ENCODE measurements around the gene LRP6.

The LRP6 gene

DNA sequence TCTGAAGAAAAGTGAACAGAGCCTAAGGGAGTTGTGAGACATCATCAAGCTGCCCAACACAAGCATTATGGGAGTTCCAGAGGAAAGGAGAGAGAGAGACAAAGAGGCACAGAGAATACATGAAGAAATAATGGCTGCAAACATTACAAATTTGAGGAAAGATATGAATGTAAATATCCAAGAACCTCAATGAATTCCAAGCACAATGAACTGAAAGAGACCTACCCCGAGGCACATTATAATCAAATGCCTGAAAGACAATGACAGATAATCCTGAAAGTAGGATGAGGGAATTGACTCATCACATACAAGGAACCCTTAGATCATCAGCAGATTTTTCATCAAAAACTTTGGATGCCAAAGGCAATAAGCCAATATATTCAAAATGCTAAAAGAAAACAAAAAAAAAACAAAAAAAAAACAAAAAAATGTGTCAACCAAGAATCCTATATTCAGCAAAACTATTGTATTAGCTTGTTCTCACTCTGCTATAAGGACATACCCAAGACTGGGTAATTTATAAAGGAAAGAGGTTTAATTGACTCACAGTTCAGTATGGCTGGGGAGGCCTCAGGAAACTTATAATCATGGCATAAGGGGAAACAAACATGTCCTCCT lies 158.3 kb downstream of the LRP6 start:
- no peak for DNase-seq

DNA sequence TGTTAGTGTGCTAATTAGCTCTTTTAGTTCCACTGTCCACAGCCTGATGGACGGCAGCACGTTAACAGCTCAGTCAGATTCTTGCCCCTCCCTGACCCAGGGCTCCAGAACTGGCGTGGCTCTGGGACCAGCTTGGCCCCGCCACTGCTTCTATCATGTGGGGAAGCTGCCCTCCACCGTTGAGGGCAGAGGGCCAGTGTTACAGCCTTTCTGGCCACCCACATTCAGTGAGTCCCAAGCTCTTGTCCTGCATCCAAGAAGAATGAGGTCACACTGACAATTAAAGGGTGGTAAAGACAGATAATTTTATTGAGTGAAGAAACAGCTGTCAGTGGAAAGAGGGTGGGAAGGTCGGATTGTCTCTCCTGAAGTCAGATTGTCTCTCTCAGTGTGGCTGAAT lies 159.2 kb downstream of the LRP6 start:
- no peak for DNase-seq

DNA sequence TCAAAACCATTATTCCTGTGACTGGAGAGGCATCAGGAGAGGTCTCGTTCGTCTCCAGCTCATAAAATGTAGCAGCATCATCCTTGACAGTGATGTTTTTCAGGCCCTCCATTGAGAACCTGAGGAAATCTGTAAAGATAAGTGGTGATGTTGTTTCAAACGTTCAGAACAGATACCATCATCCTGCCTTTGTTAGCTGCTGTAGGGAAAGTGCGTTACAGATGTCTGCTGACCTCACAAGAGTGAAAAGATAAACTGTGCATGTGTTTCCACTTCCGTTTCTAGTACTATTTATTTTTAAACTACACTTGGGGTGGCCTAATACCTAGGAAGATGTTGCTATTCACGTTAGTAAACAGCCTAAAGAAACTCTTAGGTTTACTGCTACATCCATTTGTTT lies 167.7 kb downstream of the LRP6 start:
- no peak for DNase-seq

DNA sequence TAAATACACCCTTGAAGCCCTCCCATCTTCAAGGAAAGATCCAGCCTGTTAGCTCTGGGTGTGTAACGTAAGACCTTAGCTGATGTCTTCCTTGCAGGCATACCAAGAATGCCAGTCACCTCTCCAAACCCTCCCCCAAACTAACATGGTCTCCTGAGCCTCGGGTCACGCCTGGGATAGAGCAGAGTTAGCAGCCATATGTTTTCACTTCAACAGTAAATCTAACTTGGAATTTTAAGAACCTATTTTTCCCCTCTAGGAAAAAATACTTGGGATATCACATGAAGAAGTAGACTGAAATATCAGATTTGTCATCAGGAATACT lies 168.2 kb downstream of the LRP6 start:
- DNase-seq: no peak

DNA sequence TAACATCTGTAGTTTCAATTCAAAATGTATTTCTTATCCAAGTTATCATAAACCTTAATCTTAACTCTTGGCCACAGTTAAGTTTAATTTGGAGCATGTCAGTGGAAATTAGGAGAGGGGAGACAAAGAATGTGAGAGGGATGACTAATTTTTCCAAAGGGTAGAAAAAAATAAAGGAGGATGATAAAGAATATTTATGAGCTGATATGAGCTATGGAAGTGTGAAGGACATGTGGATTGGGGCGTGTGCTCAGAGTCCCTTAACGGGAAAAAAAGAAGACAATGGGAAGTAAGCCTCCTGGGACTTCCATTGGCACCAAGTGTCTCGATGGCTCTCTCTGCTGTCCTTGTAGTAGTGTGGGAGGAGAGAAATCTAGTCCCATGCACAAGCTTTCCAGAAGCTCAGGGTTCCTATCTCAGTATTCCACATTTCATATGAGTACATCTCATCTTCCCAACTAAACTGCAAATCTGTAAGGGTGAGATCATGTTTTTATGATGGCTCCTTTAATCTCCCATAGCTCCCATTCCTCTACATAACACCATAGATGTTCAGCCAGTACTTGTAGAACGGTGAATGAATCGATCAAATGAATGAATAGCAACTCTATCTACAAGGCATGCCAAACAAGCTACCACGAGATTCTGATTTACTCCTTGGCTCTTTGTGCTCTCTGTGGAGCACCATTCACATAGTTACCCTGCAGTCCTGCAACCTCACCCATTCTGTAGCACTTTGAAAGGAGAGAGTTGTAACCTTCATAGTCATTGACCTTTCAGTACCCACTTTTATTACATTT lies 168.8 kb downstream of the LRP6 start:
- DNase-seq: no peak

DNA sequence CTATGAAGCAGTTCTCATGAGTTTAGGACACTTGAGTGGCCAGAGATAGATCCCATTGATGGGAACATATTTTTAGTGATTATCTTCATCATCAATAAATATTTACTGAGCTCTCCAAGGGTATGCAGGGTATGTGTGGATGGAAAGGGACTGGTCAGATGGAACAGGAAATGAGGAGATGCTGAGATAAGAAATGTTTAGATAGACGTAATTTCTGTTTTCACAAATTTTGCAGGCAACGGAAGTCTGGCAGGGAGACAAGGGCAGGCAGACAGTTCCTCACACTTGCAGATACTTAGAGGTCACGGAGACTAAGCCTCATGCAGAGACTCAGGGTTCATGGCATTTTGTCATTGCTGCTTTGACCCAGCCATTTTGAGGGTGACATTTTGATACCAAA lies 171.8 kb downstream of the LRP6 start:
- no peak for DNase-seq

DNA sequence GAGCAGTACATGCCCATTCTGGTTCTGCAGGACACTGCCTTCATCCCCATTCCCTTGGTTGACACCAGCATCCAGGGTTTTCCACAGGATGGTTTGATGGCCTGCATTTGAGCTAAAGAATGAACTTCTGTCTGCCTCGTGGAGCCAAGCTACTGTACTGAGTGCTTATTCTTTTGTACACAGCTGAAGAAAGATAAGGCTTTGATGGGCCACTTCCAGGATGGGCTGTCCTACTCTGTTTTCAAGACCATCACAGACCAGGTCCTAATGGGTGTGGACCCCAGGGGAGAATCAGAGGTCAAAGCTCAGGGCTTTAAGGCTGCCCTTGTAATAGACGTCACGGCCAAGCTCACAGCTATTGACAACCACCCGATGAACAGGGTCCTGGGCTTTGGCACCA lies 172.4 kb downstream of the LRP6 start:
- DNase-seq: no peak

DNA sequence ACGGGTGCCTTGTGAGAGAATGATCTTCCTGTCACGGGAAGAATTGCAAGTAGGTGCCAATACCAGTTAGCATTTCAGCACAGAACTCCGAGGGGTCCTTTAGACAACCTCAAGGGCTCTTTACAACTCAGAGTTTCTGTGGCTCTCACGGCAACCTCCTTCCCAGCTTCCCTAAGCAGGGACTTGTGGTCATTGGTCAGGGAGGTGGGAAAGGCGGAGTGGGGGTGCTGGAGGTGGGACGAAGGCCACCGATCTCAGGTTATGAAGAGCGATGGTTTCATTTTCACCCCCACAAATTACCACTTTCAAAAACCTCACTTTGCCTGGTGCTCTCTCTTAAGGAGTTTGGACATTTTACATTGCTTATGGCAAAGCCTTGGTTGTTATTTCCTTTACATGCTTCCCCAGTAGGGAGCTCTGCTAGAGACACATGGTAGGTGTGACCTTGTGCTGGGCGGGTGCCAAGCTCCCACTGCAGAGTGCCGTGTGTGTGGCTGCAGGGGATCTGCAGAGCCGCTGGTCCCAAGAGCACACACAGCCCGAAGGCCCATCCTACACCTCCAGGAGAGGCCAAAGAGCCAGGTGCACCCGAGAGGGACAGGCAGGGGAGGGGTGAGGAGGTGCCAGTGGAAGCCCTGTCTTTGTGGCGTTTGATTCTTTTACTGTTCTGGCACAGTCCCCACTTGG lies 174.7 kb downstream of the LRP6 start:
- DNase-seq: no peak

DNA sequence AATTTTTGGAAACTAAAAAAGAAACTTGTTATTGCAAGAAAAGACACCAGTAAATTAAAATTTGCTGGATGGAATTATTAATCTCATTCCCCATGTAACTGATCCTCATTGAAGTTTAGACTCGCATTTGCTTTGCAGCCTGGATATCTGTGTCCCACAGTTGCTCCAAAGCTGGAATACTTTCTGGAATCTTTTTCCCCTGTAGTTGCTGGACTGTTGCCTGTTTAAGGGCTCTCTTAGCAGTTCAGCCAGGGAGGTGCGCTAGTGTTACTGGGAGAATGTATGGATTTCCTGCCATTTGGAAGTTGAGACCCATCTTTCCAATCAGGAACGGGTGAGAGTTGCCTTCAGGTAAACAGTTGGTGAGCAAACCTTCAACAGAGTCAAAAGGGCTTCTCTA lies 175.8 kb downstream of the LRP6 start:
- no peak for DNase-seq

DNA sequence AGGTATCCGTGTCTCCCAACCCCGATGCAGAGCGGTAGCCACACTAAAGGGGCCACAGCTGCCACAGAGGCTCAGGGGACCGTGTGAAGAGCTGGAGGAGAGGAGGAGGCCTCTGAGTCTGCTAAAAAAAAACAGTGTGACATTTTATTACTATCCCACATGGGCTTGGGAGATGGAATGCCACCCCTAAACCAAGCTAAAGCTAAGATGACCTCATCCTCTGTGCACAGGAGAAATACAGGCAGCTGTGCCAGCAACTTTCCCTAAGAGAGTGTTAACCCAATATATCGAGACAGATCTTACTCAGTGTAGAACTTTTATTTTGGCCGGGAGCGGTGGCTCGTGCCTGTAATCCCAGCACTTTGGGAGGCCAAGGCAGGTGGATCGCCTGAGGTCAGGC lies 178.1 kb downstream of the LRP6 start:
- no peak for DNase-seq

DNA sequence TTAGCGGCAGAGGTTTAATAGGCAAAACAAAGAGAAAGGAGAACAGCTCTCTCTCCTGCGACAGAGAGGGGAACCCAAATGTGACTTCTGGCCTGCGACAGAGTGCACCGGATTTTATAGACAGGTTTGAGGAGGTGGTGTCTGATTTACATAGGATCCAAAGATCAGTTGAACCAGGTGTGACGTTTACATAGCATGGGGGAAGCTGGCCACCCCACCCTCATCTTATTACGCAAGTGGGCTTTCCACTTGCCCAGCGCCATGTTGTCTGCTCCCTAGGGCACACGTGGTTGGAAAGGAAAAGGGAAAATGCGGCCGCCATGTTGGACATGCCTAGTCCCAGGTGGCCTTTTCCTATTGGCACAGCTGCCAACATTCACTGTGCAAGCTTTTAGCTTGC lies 178.7 kb downstream of the LRP6 start:
- DNase-seq: no peak

DNA sequence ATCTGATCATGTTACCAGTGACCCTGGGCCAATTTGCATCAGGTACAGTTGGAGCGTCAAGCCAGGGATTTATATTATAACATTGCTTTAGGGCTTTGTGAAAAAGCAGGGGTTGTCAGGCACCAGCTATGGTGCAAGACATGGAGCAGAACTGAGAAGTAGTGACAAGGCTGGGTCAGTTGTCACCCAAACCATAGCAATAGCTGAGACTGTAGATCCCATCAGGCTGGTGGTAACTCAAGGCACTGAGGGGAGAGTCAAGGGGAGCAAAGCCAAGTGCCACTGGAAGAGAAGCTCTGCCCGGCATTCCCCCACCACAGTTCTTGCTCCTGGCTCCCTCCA lies 179.2 kb downstream of the LRP6 start:
- no peak for DNase-seq

DNA sequence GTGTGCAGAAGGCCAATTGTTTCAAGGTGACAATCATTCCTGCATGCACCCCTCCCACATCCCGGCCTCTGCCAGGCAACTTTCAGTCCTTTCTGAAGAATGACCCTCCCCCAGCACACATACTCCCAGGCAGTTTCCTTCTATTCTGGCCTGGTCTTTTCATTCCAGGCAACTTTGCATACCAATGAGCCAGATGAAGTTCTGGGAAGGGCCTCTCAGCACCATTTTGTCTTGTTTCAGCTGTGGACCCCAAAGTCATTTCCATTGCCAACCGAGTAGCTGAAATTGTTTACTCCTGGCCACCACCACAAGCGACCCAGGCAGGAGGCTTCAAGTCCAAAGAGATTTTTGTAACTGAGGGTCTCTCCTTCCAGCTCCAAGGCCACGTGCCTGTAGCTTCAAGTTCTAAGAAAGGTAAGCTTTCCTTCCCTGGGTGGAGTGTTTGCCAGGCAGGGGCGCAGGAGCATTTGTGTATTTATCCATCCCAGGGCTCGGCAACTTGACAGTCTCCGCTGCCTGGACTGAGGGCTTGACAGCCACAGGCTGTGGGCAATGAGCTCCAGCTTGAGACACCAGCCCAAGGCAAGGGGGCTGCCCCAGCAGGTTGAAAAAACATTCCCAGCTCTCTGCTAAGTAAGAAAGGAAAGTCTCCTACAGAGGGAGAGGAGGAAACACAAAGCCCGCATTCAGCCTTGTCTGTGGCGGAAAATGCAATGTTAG lies 179.7 kb downstream of the LRP6 start:
- DNase-seq: no peak

DNA sequence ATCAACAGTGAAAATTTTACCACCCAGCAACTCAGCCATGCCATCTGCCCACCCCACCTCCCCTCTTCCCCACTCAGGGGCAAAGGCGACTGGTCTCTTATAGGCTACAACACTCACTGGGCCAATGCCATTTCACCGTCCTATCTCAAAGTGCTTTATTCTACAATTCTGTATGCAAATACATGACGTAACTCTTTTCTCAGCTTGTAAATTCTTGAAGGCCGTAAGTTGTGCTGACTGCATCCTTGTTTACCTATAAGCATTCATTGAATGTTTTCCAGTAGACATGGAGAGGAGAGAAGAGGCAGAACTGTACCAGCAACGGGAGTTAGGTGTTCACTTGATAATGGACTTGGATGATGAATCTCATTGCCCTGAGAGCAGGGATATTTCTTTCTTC lies 180.5 kb downstream of the LRP6 start:
- no peak for DNase-seq

DNA sequence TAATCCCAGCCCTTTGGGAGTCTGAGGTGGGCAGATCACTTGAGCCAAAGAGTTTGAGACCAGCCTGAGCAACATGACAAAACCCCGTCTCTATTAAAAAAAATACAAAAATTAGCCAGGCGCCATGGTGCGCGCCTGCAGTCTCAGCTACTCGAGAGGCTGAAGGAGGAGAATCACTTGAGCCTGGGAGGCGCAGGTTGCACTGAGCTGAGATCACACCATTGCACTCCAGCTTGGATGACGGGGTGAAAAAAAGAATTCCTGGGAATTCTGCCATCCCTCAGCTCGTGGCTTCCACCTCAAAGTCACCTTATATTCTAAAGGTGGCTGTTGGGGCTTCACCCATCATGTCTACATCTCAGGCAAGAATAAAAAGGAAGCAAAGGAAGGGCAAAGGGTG lies 183.2 kb downstream of the LRP6 start:
- DNase-seq: no peak

DNA sequence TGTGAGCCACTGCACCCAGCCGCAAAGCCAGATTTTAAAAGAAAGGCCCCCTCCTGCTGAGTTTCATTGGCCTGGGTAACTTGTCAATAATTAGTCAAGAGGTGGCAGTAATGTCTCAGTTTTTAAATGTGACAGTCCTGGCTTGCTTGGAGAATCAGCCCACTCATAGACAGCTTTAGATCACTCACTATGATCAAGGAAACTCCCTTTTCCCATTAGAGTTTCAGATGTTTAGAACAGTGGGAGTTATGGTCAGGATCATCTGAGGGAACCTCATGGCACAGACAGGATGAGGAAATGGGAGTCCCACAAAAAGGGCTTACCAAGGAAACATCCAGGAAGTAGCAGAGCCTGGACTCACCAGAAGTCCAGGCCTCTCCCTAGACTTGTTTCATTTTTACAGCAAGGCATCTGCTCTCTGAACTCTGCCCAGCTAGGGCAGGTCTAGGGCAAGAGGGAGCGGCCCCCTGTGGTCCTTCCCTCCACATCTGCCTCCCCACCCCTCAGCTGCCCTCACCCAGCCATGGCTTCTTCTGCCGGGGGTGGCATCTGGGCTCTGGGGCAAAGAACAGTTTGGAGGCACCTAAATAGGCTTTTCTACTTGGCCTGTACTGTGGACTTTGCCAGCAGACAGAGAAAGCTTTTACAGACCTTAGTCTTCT lies 184.9 kb downstream of the LRP6 start:
- DNase-seq: no peak

DNA sequence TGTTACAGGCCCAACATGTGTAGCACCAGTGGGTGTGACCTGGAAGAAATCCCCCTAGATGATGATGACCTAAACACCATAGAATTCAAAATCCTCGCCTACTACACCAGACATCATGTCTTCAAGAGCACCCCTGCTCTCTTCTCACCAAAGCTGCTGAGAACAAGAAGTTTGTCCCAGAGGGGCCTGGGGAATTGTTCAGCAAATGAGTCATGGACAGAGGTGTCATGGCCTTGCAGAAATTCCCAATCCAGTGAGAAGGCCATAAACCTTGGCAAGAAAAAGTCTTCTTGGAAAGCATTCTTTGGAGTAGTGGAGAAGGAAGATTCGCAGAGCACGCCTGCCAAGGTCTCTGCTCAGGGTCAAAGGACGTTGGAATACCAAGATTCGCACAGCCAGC lies 187.6 kb downstream of the LRP6 start:
- DNase-seq: no peak

DNA sequence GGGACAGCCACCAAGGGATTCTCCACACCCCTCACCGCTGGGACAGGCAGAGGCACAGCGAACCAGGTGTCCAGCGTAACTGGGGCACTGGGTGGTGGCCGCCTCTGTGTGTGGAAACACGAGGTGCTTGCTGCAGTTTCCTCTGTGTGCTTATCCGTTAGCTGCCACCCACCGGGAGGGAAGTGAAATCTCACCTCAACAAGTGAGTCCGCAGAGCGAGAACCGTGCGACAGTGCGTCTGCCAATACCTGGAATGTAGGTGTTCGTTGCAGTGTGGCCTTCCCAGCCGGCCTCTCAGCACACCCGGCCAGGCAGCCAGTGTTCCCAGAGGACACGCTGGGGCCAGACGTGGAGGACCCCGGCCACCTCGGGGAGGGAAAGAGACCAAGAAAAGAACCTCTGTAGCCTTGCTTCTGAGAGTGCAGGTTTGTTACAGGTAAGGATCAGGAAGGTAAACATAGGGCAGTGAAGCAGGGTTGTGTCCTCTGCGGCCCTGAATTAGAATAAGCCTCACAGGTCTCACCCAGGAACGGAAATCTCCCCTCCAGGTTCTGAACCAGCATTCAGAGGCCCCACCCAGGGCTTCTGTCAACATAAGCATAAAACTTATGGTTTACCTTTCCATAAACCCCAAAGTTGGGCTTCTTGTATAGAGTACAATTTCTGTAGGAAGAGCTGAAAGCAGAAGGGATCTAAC lies 194.6 kb downstream of the LRP6 start:
- DNase-seq: peak; percentile 34

DNA sequence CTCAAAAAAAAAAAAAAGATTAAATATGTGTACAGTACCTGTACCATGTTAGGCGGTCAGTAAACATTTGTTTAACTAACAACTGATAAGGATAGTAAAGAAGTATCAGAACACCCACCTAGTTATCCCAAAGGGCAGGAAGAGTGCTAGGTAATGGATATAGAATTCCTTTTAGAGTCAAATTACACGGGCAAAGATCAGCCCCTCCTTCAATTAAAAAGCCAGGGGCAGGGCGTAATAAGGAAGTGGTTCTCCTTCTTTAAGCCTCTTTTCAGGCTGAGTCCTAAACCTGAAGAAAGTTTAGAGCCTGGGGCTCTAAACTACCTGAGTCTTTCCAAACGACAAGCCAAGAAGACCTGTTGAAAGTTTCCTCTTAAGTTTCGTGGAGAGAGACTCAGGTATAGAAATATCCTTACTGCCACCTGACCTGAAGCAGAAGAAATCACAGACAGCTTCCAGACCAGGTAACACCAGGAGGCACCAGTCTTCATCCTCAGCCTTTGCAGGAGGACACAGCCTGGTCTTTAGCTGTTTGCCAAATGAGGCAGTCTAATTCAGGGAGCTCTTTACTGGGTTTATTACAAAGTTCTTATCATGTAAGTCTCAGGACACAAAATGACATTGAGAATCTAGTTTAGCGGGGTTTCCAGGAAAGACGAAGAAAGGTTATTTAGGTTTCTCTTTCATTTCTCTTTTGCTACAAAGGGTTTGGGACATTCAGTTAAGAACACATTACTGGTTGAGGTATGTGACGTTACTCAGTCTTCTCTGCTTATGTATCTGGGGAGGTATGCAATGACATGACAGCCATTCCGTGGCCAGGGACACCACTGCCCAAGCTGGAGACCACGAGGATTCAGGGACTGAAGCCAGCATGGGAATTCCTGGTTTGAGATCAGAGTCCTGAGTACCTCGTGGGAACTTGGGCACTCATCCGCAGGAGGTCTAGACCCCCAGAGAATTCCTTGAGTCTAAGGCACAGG lies 195.9 kb downstream of the LRP6 start, which contains the start of gene BCL2L14:
Gene BCL2L14, plus strand, starts transcription at position 266 of the 983 bp plus-strand sequence. CDS start 8,367 bp downstream, outside the sequence.
- DNase-seq: no peak

DNA sequence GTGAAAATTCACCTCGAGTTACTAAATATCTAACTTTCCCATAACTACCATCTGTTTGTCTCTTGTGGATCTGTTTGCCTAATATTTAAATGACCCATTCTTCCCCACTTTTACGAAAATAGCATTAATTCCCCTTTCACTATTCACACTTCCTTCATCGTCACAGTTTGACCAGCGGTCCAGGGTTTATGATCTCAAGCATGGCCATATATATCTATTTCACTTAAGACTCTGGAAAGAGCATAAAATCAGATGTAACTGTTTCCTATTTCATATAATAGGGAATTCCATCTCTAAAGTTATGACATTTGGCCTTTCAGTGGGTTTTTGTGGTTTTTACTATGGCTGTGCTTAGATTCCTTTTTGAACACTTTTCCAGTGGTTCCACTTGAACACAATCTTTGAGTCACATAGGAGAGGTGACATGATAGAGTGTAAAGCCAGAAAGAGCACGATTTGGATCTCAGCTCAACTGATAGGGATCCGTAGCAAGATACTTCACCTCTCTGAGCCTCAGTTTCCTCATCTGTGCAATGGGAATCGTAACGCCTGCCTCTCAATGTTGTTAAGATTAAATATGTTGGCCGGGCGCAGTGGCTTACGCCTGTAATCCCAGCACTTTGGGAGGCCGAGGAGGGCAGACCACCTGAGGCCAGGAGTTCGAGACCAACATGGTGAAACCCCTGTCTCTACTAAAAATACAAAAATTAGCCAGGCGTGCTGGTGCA lies 196.9 kb downstream of the LRP6 start:
- DNase-seq: no peak

DNA sequence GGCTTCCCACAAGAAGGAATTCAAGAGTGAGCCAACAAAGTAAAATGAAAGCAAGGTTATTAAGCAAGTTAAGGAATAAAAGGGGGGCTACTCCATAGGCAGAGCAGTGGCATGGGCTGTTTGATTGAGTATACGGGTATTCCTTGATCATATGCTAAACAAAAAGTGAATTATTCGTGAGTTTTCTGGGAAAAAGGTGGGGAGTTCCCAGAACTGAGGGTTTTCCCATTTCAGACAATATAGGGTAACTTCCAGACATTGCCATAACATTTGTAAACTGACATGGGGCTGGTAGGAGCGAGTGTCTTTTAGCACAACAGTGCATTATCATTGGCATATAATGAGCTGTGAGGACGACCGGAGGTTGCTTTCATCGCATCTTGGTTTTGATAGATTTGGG lies 198.1 kb downstream of the LRP6 start:
- no peak for DNase-seq

Measured in activated CD4-positive, CD25-positive, alpha-beta regulatory T cell treated with anti-CD3 and anti-CD28 coated beads, Interleukin-2, amount 50 U/mL, for 72 hours (primary cell).